Vagina (tissue), 2 donors: Measurements from ENCODE around the gene AIG1. TPM values are rescaled to one million over a fixed set of nuclear protein-coding genes. Genes with fewer than 3 reads are reported as not detected.

ENCODE experiments used
- DNase-seq, 2 donors: peaks; one replicate each; pipeline ENCODE4 v3.0.0-alpha.2; 2017; ENCODE audit errors: extremely low spot score in 2 of 2
- H3K27ac ChIP-seq: fragments of 200-600 bp; sonication (generic); one replicate; pipeline ENCODE4 v1.5.1; 2019
- H3K27me3 ChIP-seq: fragments of 200-600 bp; sonication (generic); one replicate; pipeline ENCODE4 v1.5.1; 2019
- H3K36me3 ChIP-seq, 2 donors: fragments of 200-600 bp; sonication (generic); one replicate each; pipeline ENCODE4 v1.5.1; 2017 to 2019
- H3K4me1 ChIP-seq: fragments of 200-600 bp; sonication (generic); one replicate; pipeline ENCODE4 v1.5.1; 2019
- H3K4me3 ChIP-seq, 2 donors: fragments of 200-600 bp; sonication (generic); 1 replicate in 1 of 2; 2 replicates in 1 of 2; pipeline ENCODE4 v1.5.1; 2016 to 2019
- H3K9me3 ChIP-seq: fragments of 200-600 bp; sonication (generic); one replicate; pipeline ENCODE4 v1.5.1; 2019
- POLR2A ChIP-seq, 2 donors: fragments of 450-650 bp; IDR thresholded peaks; one replicate each; pipeline ENCODE4 v1.6.1; 2017; ENCODE audit warnings: antibody characterized with exemption in 2 of 2, mild to moderate bottlenecking in 2 of 2, moderate library complexity in 2 of 2
- POLR2AphosphoS5 ChIP-seq, 2 donors: sonication (generic); formaldehyde crosslinking; IDR thresholded peaks; one replicate each; pipeline ENCODE4 v1.9.0; 2017; ENCODE audit warnings: antibody characterized with exemption in 2 of 2, mild to moderate bottlenecking in 2 of 2, low read depth in 1 of 2; ENCODE audit not compliant: insufficient read depth in 1 of 2
- intact Hi-C: fragments of 100-400 bp; cut with DNase I; formaldehyde crosslinking; loops from one replicate; pipeline ENCODE4 v1.15.1; 2023
- total RNA-seq: library from RNA; depleted of rRNA; stranded (reverse); fragments of >200 nt; gene quantifications from one replicate; pipeline ENCODE4 v1.2.3, GENCODE V29; 2016
- TF ChIP-seq, protein P1 (sequence below), 3 experiments: fragments of 450-650 bp in 2 of 3; fragments of 200-600 bp in 1 of 3; sonication (generic) in 1 of 3; IDR thresholded peaks; one replicate each; pipeline ENCODE4 v1.5.1; 2017 to 2019; ENCODE audit warnings: antibody characterized with exemption in 3 of 3, mild to moderate bottlenecking in 2 of 3, moderate library complexity in 2 of 3

AIG1 gene
- total RNA-seq, 1 donor from 2014 or later = 22.3 TPM

GRCh38 chr6:143119260-143119659, 58.6 kb downstream of the AIG1 start:
- Histone ChIP-seq H3K4me1 (no peaks in the 10 kb centered on the region), H3K27ac (no peak overlapping the region), H3K4me3 (no peak overlapping the region), H3K9me3 (no peaks in the 10 kb centered on the region), H3K27me3 (no peaks in the 10 kb centered on the region), H3K36me3 (no peaks in the 10 kb centered on the region)
- DNase-seq = no peak
- TF ChIP-seq, protein P1, sequence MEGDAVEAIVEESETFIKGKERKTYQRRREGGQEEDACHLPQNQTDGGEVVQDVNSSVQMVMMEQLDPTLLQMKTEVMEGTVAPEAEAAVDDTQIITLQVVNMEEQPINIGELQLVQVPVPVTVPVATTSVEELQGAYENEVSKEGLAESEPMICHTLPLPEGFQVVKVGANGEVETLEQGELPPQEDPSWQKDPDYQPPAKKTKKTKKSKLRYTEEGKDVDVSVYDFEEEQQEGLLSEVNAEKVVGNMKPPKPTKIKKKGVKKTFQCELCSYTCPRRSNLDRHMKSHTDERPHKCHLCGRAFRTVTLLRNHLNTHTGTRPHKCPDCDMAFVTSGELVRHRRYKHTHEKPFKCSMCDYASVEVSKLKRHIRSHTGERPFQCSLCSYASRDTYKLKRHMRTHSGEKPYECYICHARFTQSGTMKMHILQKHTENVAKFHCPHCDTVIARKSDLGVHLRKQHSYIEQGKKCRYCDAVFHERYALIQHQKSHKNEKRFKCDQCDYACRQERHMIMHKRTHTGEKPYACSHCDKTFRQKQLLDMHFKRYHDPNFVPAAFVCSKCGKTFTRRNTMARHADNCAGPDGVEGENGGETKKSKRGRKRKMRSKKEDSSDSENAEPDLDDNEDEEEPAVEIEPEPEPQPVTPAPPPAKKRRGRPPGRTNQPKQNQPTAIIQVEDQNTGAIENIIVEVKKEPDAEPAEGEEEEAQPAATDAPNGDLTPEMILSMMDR (IDR thresholded peaks at IDR 0.05) = no peak
- TF ChIP-seq POLR2A (IDR thresholded peaks at IDR 0.05) (no peak), POLR2AphosphoS5 (IDR thresholded peaks at IDR 0.05; ENCODE audit: insufficient read depth in 1 of 2, low read depth in 1 of 2) (no peak)
- intact Hi-C loops = no loop called here

DNA sequence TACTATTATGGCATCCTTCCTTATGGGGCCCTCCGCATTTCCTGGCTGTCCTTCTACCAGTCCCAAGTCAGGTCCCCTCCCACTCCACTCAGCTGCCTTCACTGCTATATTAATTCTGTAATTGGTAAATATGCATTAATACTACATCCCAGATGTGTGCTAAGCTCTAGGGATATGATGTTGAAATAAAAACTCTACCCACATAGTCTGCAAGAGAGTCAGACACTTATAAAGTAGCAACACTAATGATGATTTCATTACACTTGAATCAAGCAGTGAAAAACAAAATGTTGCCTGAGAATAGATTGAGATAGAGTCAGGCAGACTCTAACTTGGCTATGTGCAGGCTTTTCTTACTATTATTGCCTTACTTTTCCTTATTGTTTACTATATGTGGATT, 62.4 kb downstream of the AIG1 start:
- no peak overlapping the region for H3K4me3 ChIP-seq
- no peak overlapping the region for H3K27ac ChIP-seq
- no peaks in the 10 kb centered on the region for H3K4me1 ChIP-seq
- TF ChIP-seq, protein P1 (IDR thresholded peaks at IDR 0.05) = no peak
- TF ChIP-seq POLR2AphosphoS5 (IDR thresholded peaks at IDR 0.05; ENCODE audit: insufficient read depth in 1 of 2, low read depth in 1 of 2) (no peak), POLR2A (IDR thresholded peaks at IDR 0.05) (no peak)
- H3K9me3 ChIP-seq = no peaks in the 10 kb centered on the region
- H3K27me3 ChIP-seq = no peaks in the 10 kb centered on the region
- intact Hi-C loops = no loop called here
- H3K36me3 ChIP-seq = no peaks in the 10 kb centered on the region
- DNase-seq = no peak

- Histone ChIP-seq H3K4me1 (no peaks in the 10 kb centered on the region), H3K27ac (no peak overlapping the region), H3K4me3 (no peak overlapping the region), H3K36me3 (no peaks in the 10 kb centered on the region), H3K9me3 (no peaks in the 10 kb centered on the region), H3K27me3 (no peaks in the 10 kb centered on the region)
- intact Hi-C loops = no loop called here
- DNase-seq = no peak
- TF ChIP-seq POLR2AphosphoS5 (IDR thresholded peaks at IDR 0.05; ENCODE audit: insufficient read depth in 1 of 2, low read depth in 1 of 2) = no peak
- no peak for TF ChIP-seq POLR2A (IDR thresholded peaks at IDR 0.05)
- TF ChIP-seq, protein P1 (IDR thresholded peaks at IDR 0.05) = no peak
Observed at GRCh38 chr6:143123941-143124340, 63.3 kb downstream of the AIG1 start.

GRCh38 chr6:143125455-143125854, 64.8 kb downstream of the AIG1 start:
- intact Hi-C loops = no loop called here
- Histone ChIP-seq H3K4me3 (no peak overlapping the region), H3K27ac (no peak overlapping the region), H3K4me1 (no peaks in the 10 kb centered on the region), H3K36me3 (peaks cover 0 to under 1% of the 10 kb centered on the region in 2 donors), H3K27me3 (no peaks in the 10 kb centered on the region), H3K9me3 (peaks cover 3% of the 10 kb centered on the region)
- TF ChIP-seq POLR2AphosphoS5 (IDR thresholded peaks at IDR 0.05; ENCODE audit: insufficient read depth in 1 of 2, low read depth in 1 of 2) (no peak), POLR2A (IDR thresholded peaks at IDR 0.05) (no peak)
- TF ChIP-seq, protein P1 (IDR thresholded peaks at IDR 0.05) = no peak
- DNase-seq = no peak

GRCh38 chr6:143125864-143126573, 65.3 kb downstream of the AIG1 start:
- intact Hi-C loops = no loop called here
- DNase-seq = no peak
- H3K4me3 ChIP-seq = no peak overlapping the region
- H3K4me1 ChIP-seq = no peaks in the 10 kb centered on the region
- no peaks in the 10 kb centered on the region for H3K27me3 ChIP-seq
- peaks cover 8% of the 10 kb centered on the region for H3K9me3 ChIP-seq
- peaks cover 0 to 6% of the 10 kb centered on the region in 2 donors for H3K36me3 ChIP-seq
- TF ChIP-seq POLR2A (IDR thresholded peaks at IDR 0.05) = no peak
- TF ChIP-seq, protein P1 (IDR thresholded peaks at IDR 0.05) = no peak
- no peak for TF ChIP-seq POLR2AphosphoS5 (IDR thresholded peaks at IDR 0.05; ENCODE audit: insufficient read depth in 1 of 2, low read depth in 1 of 2)
- H3K27ac ChIP-seq = no peak overlapping the region
